GM12801 (cell line): Measurements from ENCODE around the gene SLC1A7.

Source experiments
- CTCF ChIP-seq: IDR thresholded peaks from one replicate; pipeline ENCODE4 v1.5.1; 2011; ENCODE audit warnings: control low read depth; ENCODE audit not compliant: insufficient read length; ENCODE audit errors: extremely low read depth

Gene SLC1A7

GRCh38 chr1:53074313-53075154 is 67.9 kb downstream of the SLC1A7 start:
- no peak for TF ChIP-seq CTCF

- TF ChIP-seq CTCF = no peak
Observed at GRCh38 chr1:53073868-53074311, 68.5 kb downstream of the SLC1A7 start.

- TF ChIP-seq CTCF = no peak
Observed at GRCh38 chr1:53073287-53073686, 69.2 kb downstream of the SLC1A7 start.

GRCh38 chr1:53071915-53072314 is 70.5 kb downstream of the SLC1A7 start:
- TF ChIP-seq CTCF = no peak

GRCh38 chr1:53071167-53071865 is 71.1 kb downstream of the SLC1A7 start:
- no peak for TF ChIP-seq CTCF

GRCh38 chr1:53070621-53071020 is 71.8 kb downstream of the SLC1A7 start:
- TF ChIP-seq CTCF = no peak

- TF ChIP-seq CTCF = no peak
Observed at GRCh38 chr1:53069663-53070327, 72.6 kb downstream of the SLC1A7 start.
